HG03097 (cell line): ENCODE measurements around the gene REL.
"Not testable (repeated sequence)": the region's sequence is repeated elsewhere in the genome, so short reads cannot be mapped to it uniquely, and the experiment has no call there.

Experiments used
- ATAC-seq: cut with Tn5 transposase; IDR thresholded peaks from one replicate; pipeline ENCODE4 v1.9.1; 2021; ENCODE audit not compliant: unreplicated experiment, low FRiP score

Gene REL

DNA sequence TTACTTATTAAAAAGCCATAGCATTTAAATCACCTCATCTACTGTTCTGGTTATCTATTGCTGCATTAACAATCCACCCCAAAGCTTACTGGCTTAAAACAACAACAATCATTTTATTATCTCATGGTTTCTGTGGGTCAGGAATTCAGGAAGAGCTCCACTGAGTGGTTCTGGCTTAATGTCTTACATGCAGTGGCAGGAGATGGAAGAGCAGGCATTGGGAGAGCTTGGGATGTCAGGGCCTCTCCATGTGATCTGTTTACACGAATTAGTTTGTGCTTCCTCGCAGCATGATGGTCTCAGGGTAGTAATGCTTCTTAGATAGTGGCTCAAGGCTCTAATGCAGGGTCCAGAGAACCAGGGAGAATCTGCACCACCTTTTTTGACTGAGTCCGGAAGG lies 14.4 kb upstream of the REL start:
- ATAC-seq = no peak

DNA sequence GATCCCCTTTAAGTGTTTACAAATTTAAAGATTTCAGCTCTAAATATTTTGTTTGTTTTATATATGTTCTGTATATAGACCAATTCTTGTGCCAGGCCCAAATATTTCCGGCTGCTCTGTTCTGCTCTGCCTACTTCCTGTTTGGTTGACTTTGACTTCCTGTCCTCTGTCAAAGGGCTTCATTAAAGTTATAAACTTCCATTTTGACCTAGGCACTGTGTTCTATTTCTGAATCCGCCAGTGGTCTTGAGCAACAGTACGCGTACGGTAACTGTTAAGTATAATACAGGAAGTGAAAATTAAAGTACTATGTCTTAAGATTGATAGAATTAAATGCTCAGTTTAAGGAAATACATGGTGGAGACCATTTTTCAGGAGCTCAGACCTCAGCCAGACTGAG lies 13.5 kb upstream of the REL start:
- no peak for ATAC-seq

DNA sequence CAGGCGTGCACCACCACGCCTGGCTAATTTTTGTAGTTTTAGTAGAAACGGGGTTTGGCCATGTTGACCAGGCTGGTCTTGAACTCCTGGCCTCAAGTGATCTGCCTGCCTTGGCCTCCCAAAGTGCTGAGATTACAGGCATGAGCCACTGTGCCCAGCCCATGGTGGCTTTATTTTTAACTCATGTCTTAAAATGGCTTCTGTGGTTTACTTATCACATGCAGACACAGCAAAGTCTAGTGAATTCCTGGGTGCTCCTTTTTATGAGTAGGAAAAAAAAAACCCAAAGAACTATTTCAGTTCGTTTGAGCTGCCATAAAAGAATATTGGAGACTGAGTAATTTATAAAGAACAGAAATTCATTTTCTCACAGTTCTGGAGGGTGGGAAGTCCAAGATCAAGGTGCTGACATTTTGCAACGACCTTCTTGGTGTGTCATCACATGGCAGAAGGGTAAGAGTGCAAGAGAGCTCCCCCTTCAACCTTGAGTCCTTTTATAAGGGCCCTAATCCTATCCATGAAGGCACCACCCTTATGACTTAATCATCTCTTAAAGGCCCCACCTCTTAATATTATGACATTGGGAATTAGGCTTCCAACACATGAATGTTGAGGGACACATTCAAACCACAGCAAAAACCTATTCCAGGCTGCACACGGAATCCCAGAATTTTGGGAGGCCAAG lies 12.6 kb upstream of the REL start:
- no peak for ATAC-seq

DNA sequence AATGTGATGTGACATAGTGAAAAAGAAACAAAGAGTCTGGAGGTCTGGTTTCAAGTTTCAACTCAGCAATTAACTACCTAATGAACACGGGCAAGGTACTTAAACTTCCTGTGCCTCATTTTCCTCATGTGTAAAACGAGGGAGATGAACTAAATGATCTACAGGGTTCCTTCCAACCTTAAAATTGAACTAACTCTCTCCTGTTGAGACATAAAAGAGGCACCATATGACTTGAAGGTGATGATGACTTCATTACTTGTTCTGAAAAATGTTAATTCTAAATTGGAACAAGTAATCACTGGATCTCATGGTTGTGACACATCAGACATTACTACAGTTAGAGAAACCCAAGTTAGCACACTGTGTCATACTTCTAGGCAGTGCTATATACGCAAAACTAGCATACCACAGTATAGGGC lies 8.9 kb upstream of the REL start:
- ATAC-seq = no peak

DNA sequence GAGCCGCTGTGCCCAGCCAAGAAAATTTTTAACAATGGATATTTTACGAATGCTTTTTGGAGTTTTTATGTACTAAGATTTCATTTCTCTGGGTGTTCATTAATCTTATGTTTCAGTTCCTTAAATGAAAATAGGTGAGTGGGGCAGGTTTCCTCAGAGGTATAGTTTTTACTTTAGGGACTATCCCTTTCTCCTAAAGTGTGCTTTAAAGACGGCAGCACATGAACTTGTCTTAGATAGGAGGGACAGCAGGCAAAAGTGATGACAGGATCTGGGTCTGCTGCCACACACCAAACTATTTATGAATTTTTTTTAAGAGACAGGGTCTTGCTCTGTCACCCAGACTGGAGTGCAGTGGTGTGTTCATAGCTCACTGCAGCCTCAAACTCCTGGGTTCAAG lies 8.0 kb upstream of the REL start:
- peak; percentile 67 for ATAC-seq

DNA sequence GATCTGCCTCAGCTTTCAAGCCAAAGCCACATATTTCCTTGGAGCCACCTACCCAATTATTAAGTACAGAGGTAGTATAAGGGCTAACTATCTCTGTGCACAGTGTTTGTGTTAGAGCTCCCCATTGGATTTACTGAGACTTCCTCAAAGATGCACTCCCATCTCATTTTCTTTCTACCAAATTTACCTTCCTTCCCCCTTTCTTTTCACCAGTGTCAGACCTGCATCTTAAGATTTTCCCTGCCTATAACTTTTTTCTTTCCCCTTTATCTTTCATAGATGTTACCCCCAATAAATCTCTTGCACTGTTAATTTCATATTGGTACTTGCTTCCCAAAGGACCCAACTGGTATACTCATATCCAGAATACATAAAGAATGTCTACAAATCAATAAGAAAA lies 5.9 kb upstream of the REL start:
- no peak for ATAC-seq

DNA sequence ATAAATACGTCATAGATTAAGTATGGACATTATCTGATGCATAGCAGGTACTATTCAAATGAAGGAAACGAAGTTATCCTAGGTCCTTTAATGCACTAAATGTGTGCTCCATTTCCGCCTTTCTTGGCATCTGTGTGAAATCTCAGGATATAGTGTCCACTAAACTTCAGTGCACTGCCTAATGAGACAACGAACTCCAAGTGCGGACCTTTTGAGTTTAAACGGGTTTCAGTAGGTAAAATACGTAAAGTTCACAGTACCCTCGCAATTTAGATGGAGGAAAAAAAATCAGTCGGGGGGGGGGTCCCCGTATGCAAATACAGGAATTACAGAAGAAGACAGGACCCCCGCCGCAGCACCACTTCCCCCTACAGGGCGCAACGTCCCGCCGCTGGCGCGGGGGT lies 729 bp upstream of the REL start:
- ATAC-seq = no peak

DNA sequence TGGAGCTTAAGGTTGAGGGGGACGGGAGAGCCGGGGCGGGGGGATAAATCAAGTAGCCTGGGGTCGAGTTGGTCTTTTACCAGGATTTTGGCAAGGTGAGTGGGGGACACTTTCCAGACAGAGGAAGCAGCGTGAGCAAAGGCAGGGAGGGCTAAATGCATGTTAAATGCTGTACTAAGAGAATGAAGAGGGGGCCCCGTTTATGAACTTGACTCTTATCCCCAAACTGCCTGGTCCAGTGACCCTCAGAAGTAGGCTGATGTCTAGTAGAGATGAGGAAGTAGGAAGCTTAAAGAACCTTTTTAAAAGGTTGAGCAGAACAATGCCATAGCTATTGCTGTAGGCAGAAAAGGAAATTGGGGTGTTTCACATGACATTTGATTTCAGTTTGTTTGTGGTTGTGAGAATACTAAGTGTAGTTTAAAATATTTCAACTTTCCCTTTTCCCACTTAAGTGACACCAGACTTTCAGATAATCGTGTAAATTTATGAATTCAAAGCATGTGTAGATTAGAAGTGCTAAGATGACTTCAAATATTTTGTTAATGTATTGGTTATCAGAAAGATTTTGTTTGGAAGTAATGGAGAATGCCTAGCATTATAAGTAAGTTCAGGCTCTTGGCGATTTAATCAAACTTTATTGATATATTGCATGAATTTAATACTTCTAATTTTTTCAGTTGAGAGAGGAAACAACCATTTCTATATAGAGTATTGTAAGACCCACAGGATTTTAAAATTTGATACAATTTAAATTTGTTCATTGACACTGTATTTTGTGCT lies 1.8 kb downstream of the REL start:
- peak; percentile 24 for ATAC-seq

DNA sequence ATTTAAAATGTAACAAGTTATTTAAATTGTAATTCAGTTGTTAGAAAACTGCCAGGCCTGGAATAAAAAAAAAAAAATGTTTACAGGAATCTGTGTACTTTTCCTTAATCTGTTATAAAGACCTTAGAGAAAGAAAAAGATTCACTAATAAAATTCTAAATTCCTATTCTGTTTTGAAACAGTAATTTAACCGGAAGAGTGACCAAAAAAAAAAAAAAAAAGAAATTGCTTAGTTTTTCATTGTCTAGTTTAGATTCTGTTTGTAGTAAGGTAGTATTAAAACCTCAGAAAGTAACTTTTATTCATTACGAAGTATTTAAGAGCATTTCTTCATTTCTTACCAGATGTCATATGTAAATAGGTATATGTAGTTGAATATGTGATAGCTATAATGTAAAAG lies 2.5 kb downstream of the REL start:
- ATAC-seq = no peak

DNA sequence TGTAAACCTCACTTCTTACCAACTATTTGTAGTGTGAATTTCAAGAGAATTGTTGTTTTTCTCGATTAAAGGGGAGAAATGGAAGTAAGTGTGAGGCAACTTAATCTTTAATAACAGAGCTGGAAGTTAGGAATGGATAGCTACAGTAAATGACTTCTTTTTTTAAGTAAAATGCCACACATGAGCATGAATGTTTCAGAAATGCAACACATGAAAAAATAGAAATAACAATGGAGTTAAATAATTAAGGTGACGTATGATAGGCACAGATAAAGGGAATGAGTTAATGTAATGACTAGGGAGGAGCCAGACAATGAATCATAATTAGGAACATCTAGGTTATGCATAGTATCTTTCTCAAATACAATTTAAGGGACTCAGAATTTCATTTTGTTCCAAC lies 3.4 kb downstream of the REL start:
- no peak for ATAC-seq

DNA sequence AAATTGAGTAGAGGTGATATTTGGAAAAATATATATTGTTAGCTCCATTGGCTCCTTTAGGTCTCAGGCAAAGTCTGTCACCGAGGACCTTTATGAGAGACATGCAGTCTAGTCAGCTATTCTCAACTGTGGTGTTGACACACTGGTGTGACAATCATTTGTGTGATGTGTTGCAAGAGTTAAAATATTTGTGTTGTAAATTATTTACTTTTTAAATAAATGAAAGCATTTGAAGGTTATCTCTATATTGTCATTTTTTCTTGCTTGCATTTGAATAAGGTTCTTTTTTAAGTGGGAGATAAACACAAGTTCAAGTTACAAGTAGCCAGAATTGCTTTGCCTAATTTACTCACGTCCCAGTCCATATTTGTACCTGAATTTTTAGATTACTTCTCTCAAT lies 4.3 kb downstream of the REL start:
- no peak for ATAC-seq

DNA sequence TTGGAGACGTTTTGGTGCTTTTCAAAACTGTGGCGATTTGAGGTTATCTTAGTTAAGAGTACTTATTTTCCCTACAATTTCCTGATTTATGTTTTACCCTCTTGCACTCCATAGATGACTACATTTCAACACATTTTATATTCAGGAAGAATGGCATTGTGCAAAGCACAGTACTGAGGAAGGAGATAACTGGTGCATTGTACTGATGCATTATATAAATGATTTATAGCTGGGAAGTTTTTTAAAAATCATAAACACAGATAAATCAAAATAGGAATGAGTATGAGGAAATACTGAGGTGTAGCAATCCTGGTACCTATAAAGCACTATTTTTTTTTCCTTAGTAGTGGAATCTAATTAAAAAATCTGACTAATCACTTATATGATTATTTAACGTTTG lies 5.6 kb downstream of the REL start:
- ATAC-seq = no peak

DNA sequence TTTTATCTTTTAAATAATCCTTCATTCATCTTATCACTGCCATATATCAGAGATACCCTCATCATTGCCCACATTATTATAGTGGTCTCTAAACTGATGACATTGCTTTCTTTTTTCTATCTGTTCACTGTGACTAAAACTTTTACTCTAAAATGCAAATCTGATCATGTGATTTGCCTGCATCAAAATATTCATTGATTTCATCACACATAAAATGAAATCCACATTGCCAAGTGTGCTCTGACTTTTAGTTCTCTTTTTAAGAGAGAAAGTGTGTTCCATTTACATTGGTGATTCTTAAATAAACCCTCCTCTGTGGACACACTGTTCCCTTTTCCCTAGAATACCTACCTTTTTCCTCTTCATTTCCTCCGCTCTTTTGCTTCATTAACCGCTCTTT lies 7.5 kb downstream of the REL start:
- ATAC-seq = no peak

DNA sequence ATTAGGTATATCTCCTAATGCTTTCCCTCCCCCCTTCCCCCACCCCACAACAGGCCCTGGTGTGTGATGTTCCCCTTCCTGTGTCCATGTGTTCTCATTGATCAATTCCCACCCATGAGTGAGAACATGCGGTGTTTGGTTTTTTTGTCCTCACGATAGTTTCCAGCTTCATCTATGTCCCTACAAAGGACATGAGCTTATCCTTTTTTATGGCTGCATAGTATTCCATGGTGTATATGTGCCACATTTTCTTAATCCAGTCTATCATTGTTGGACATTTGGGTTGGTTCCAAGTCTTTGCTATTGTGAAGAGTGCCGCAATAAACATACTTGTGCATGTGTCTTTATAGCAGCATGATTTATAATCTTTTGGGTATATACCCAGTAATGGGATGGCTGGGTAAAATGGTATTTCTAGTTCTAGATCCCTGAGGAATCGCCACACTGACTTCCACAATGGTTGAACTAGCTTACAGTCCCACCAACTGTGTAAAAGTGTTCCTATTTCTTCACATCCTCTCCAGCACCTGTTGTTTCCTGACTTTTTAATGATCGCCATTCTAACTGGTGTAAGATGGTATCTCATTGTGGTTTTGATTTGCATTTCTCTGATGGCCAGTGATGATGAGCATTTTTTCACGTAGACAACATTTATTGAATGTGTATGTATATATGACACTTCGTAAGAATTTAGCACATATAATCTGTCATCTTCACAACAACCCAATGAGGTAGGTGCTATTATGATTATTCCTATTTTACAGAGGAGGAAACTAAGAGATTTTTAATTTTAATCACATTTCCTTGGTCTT lies 8.4 kb downstream of the REL start:
- ATAC-seq = not testable (repeated sequence)

DNA sequence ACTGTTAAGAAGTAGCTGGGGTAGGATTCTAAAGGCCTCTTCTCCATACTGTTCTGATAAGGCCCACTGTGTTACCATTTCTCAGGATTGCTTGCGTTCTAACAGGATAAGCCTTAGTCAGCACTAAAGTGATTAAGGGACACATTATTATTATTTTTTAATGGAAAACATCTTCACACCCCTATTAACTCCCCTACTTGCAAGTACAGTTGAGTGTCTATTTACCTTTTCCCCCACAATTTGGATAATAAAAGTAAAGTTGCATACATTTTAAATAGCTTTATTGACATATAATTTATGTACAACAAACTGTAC lies 9.0 kb downstream of the REL start:
- no peak for ATAC-seq

DNA sequence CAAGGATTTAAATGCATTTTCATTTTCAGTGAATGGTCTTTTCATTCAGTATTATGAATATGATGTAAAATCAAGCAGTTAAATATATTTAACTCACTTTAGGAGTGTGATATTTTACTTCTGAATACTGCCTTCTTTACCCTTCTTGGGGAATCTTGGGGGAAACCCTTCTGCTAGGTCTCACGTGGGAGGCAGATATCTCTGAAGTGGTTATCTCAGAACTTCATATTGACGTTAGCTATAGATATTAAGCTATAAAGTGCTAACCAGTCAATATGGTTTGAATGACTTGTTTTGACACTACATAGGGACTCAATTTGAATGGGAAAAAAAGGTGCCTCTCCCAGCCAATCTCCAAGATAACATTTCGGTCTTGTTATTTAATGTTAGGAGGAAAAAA lies 9.8 kb downstream of the REL start:
- no peak for ATAC-seq

DNA sequence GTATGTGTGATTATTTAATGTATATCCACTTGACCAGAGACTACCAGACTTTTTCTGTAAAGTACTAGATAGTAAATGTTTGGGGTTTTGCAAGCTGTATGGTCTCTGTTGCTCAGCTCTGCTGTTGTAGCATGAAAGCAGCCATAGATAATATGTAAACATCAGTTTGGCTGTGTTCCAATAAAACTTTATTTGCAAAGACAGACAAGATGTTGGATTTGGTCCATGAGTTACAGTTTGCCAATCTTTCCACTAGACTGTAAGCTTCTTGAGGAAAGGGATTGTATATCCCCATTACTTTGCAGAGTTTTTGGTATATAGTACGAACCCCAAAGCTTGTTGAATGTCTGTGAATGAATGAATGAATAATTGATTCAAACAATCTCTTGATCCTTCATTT lies 17.2 kb downstream of the REL start:
- ATAC-seq = no peak

DNA sequence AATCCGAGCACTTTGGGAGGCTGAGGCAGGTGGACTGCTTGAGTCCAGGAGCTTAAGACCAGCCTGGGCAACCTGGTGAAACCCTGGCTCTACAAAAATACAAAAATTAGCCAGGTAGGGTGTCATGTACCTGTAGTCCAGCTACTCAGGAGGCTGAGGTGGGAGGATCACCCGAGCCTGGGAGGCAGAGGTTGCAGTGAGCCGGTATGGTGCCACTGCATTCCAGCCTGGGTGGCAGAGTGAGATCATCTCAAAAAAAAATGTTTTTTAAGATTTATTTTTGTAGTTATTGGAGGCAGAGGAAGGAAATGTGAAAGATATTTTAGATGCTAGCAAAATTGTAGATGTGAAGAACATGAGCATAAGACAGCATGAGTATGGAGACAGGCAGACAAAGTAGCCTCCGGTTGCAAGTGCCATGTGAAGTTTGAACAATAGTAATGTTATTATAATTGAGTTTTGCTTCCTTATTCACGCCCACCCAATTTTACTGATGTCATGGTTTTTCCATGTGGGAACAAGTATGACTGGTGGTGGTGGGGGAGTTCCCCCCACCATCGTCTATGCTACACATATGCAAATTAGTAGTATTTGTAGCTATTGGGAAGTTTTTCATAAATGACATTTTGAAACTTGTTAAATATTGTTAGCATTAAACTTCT lies 18.0 kb downstream of the REL start:
- no peak for ATAC-seq

DNA sequence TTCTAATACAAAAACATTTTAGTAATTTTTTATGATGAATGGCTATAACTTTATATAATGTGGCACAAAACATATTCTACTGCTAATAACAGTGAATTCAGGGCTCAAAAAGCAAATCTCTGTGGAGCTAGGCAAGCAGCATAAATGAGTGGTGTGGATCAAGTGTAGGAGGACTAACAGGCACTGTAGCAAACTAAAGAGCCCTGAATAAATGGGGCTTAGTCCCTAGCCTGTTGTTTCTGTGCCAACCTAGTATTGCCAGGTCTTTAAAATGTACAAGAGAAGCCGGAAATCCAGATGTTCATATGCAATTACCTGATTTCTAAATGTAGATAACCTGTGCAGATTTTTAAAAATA lies 18.5 kb downstream of the REL start:
- ATAC-seq = no peak

DNA sequence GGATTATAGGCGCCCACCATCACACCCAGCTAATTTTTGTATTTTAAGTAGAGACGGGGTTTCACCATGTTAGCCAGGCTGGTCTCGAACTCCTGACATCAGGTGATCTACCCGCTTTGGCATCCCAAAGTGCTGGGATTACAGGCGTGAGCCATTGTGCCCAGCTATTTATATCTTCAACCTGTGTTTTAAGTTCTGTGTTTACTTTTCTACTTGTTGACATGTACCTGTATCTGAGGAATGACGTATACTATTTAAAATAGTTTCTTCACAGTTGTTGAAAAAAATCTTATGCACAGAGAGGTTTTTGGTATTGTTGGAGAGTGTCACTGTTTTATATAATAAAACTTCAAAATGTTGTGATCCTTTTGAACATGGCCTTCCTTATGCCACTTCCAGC lies 19.9 kb downstream of the REL start:
- not testable (repeated sequence) for ATAC-seq

DNA sequence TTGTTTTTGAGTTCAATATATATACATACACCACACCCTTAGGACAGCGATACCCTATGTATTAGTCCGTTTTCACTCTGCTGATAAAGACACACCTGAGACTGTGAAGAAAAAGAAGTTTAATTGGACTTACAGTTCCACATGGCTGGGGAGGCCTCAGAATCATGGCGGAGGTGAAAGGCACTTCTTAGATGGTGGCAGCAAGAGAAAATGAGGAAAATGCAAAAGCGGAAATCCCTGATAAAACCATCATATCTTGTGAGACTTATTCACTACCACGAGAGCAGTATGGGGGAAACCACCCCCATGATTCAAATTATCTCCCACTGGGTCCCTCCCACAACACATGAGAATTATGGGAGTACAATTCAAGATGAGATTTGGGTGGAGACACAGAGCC lies 24.5 kb downstream of the REL start:
- ATAC-seq = not testable (repeated sequence)
